Liver (tissue), 9 donors: ENCODE measurements around the gene SPINK2. TPM values are rescaled to one million over a fixed set of nuclear protein-coding genes. Genes with fewer than 3 reads are reported as not detected.

ENCODE experiments used
- DNase-seq: peaks from one replicate; pipeline ENCODE4 v3.0.0-alpha.2; 2017; ENCODE audit warnings: low spot score
- H3K27ac ChIP-seq, 2 donors: one replicate each; pipeline ENCODE4 v1.7.0; 2013; ENCODE audit warnings: inconsistent platforms in 2 of 2, low read length in 2 of 2, control low read depth in 1 of 2, low read depth in 1 of 2, mild to moderate bottlenecking in 1 of 2
- H3K27me3 ChIP-seq, 4 donors: one replicate each; pipeline versions ENCODE4 v1.6.1 to v1.7.0; 2013; ENCODE audit warnings: low read length in 3 of 4, inconsistent platforms in 1 of 4, mild to moderate bottlenecking in 1 of 4, moderate library complexity in 1 of 4; ENCODE audit not compliant: control insufficient read depth in 4 of 4, insufficient read depth in 4 of 4
- H3K36me3 ChIP-seq, 4 donors: one replicate each; pipeline versions ENCODE4 v1.6.1 to v1.7.0; 2013; ENCODE audit warnings: low read length in 3 of 4, mild to moderate bottlenecking in 3 of 4, low read depth in 1 of 4, moderate library complexity in 1 of 4; ENCODE audit not compliant: control insufficient read depth in 4 of 4, insufficient read depth in 3 of 4
- H3K4me1 ChIP-seq, 4 donors: one replicate each; pipeline versions ENCODE4 v1.6.1 to v1.7.0; 2013; ENCODE audit warnings: low read length in 3 of 4, mild to moderate bottlenecking in 3 of 4, moderate library complexity in 1 of 4; ENCODE audit not compliant: control insufficient read depth in 4 of 4, insufficient read depth in 4 of 4
- H3K4me3 ChIP-seq, 3 donors: one replicate each; pipeline versions ENCODE4 v1.6.1 to v1.7.0; 2013; ENCODE audit warnings: low read length in 3 of 3, control low read depth in 1 of 3, low read depth in 1 of 3, mild to moderate bottlenecking in 1 of 3
- H3K9ac ChIP-seq, 2 donors: one replicate each; pipeline ENCODE4 v1.7.0; 2013; ENCODE audit warnings: low read length in 2 of 2, mild to moderate bottlenecking in 2 of 2, moderate library complexity in 2 of 2, control low read depth in 1 of 2, low read depth in 1 of 2
- H3K9me3 ChIP-seq, 4 donors: one replicate each; pipeline versions ENCODE4 v1.6.1 to v1.7.0; 2013; ENCODE audit warnings: low read length in 3 of 4; ENCODE audit not compliant: control insufficient read depth in 4 of 4
- CTCF ChIP-seq: fragments of 150-350 bp; IDR thresholded peaks from 2 replicates; pipeline ENCODE4 v1.5.1; 2017; ENCODE audit warnings: improper control_type of control experiment, low read depth, low read length; ENCODE audit not compliant: missing input control
- EGR1 ChIP-seq, 2 donors: IDR thresholded peaks; 2 replicates each; pipeline ENCODE4 v1.6.1; 2016 to 2018; ENCODE audit warnings: antibody characterized with exemption in 2 of 2, low read depth in 2 of 2
- FOXA1 ChIP-seq: IDR thresholded peaks from 2 replicates; pipeline ENCODE4 v1.6.1; 2016; ENCODE audit warnings: antibody characterized with exemption
- FOXA2 ChIP-seq: IDR thresholded peaks from 2 replicates; pipeline ENCODE4 v1.6.1; 2016; ENCODE audit warnings: antibody characterized with exemption
- GABPA ChIP-seq, 2 donors: IDR thresholded peaks in 1 of 2; conservative IDR thresholded peaks in 1 of 2; 2 replicates each; pipeline ENCODE4 v1.6.1; 2016; ENCODE audit warnings: antibody characterized with exemption in 2 of 2, mild to moderate bottlenecking in 1 of 2, moderate library complexity in 1 of 2
- HNF4A ChIP-seq, 2 donors: conservative IDR thresholded peaks; 2 replicates each; pipeline ENCODE4 v1.6.1; 2016; ENCODE audit warnings: antibody characterized with exemption in 2 of 2, mild to moderate bottlenecking in 2 of 2
- HNF4G ChIP-seq: IDR thresholded peaks from 2 replicates; pipeline ENCODE4 v1.6.1; 2016; ENCODE audit warnings: antibody characterized with exemption
- JUND ChIP-seq, 2 donors: IDR thresholded peaks; 2 replicates each; pipeline ENCODE4 v1.6.1; 2016; ENCODE audit warnings: antibody characterized with exemption in 2 of 2
- MAX ChIP-seq: IDR thresholded peaks from 2 replicates; pipeline ENCODE4 v1.6.1; 2016; ENCODE audit warnings: antibody characterized with exemption
- NR2F2 ChIP-seq: IDR thresholded peaks from 2 replicates; pipeline ENCODE4 v1.6.1; 2016; ENCODE audit warnings: antibody characterized with exemption
- RAD21 ChIP-seq, 2 donors: IDR thresholded peaks; 2 replicates each; pipeline ENCODE4 v1.6.1; 2016; ENCODE audit warnings: antibody characterized with exemption in 2 of 2, mild to moderate bottlenecking in 2 of 2
- REST ChIP-seq: IDR thresholded peaks from 2 replicates; pipeline ENCODE4 v1.6.1; 2016; ENCODE audit warnings: antibody characterized with exemption, mild to moderate bottlenecking
- RXRA ChIP-seq, 2 donors: IDR thresholded peaks; 2 replicates each; pipeline ENCODE4 v1.6.1; 2017 to 2018; ENCODE audit warnings: antibody characterized with exemption in 2 of 2, mild to moderate bottlenecking in 1 of 2
- SP1 ChIP-seq: IDR thresholded peaks from 2 replicates; pipeline ENCODE4 v1.6.1; 2018; ENCODE audit warnings: antibody characterized with exemption, mild to moderate bottlenecking
- TAF1 ChIP-seq: conservative IDR thresholded peaks from 2 replicates; pipeline ENCODE4 v1.6.1; 2016; ENCODE audit warnings: antibody characterized with exemption, mild to moderate bottlenecking
- YY1 ChIP-seq: IDR thresholded peaks from 2 replicates; pipeline ENCODE4 v1.6.1; 2016; ENCODE audit warnings: antibody characterized with exemption, mild to moderate bottlenecking
- ZBTB33 ChIP-seq: IDR thresholded peaks from 2 replicates; pipeline ENCODE4 v1.6.1; 2016; ENCODE audit warnings: antibody characterized with exemption
- WGBS: extraction: QIAGEN DNeasy Blood & Tissue Kit; methylation state at CpG from one replicate; pipeline ENCODE4 v1.1.7; 2013; 5-methylcytosine and 5-hydroxymethylcytosine counted together
- polyA plus RNA-seq, 2 donors: library from polyadenylated mRNA; stranded (reverse) in 1 of 2; unstranded in 1 of 2; fragments of 200-250 nt in 1 of 2; fragments of >200 nt in 1 of 2; fragmentation: Nextera tagmentation in 1 of 2; extraction: Ambion mirVana in 1 of 2; gene quantifications; one replicate each; pipeline versions ENCODE4 v1.2.1 to v1.2.3, GENCODE V29; 2013 to 2015
- total RNA-seq, 2 donors: library from RNA; depleted of rRNA; stranded (reverse); fragments of >200 nt; gene quantifications; one replicate each; pipeline ENCODE4 v1.2.3, GENCODE V29; 2014
- TF ChIP-seq, protein P1 (sequence below): IDR thresholded peaks from 2 replicates; pipeline ENCODE4 v1.6.1; 2016; ENCODE audit warnings: antibody characterized with exemption
- donor health status: healthy.
- donor health status: healthy.
- donor health status: healthy.
- donor health status: healthy.
- donor health status: healthy.

Gene SPINK2
- total and polyA plus RNA-seq, 4 donors = 0.79 TPM; not detected in 3

- no peak overlapping the region for H3K9ac ChIP-seq
- WGBS = 46% methylated on average over 4 of the region's 4 CpGs
- no peak overlapping the region for H3K27ac ChIP-seq
- TF ChIP-seq YY1 = no peak
- no peak for TF ChIP-seq HNF4G
- TF ChIP-seq RAD21 (IDR thresholded peaks at IDR 0.05) = no peak
- no peak for TF ChIP-seq NR2F2
- TF ChIP-seq GABPA (IDR thresholded peaks at IDR 0.05 in 1 of 2, conservative IDR thresholded peaks at IDR 0.05 in 1 of 2) = no peak
- no peak for TF ChIP-seq ZBTB33
- TF ChIP-seq HNF4A (conservative IDR thresholded peaks at IDR 0.05) = no peak
- TF ChIP-seq FOXA1 = no peak
- no peak for TF ChIP-seq JUND (IDR thresholded peaks at IDR 0.05)
- no peak for TF ChIP-seq MAX
- TF ChIP-seq SP1 = no peak
- TF ChIP-seq, protein P1, sequence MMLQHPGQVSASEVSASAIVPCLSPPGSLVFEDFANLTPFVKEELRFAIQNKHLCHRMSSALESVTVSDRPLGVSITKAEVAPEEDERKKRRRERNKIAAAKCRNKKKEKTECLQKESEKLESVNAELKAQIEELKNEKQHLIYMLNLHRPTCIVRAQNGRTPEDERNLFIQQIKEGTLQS = no peak
- no peak for TF ChIP-seq CTCF
- TF ChIP-seq FOXA2 = no peak
- TF ChIP-seq REST = no peak
- TF ChIP-seq TAF1 = no peak
- TF ChIP-seq EGR1 (IDR thresholded peaks at IDR 0.05; ENCODE audit: low read depth in 2 of 2) = no peak
- TF ChIP-seq RXRA (IDR thresholded peaks at IDR 0.05) = no peak
- DNase-seq = no peak
- no peaks in the 10 kb centered on the region for H3K4me1 ChIP-seq
- no peaks in the 10 kb centered on the region for H3K27me3 ChIP-seq
- no peaks in the 10 kb centered on the region for H3K36me3 ChIP-seq
- no peaks in the 10 kb centered on the region for H3K9me3 ChIP-seq
- H3K4me3 ChIP-seq = no peak overlapping the region
Measured at GRCh38 chr4:56768763-56769162, 52.7 kb downstream of the SPINK2 start.
